GM23338 (cell line): ENCODE results near the gene RPTOR. TPM values are rescaled to one million over a fixed set of nuclear protein-coding genes. Genes with fewer than 3 reads are reported as not detected.
A peak's percentile ranks its signal among the peaks of the same experiment; 100 is the strongest.

Experiments used
- ATAC-seq: fragments of 200-7000 bp; cut with Tn5 transposase; 3 replicates; pipeline ENCODE4 v1.9.1; 2020
- DNase-seq: peaks from one replicate; pipeline ENCODE4 v3.0.0-alpha.2; 2015; ENCODE audit warnings: low spot score
- H2AFZ ChIP-seq: fragments of 200-600 bp; sonication (generic); 2 replicates; pipeline ENCODE4 v1.8.0; 2016; ENCODE audit warnings: antibody characterized with exemption, mild to moderate bottlenecking, moderate library complexity
- H3F3A ChIP-seq: fragments of 200-600 bp; sonication (generic); replicated peaks from 2 replicates; pipeline ENCODE4 v1.8.0; 2017; ENCODE audit warnings: antibody characterized with exemption, mixed run types, low read depth
- H3K27ac ChIP-seq: fragments of 200-600 bp; sonication (generic); 2 replicates; pipeline ENCODE4 v1.6.1; 2016; ENCODE audit warnings: low read depth
- H3K27me3 ChIP-seq: fragments of 200-600 bp; sonication (generic); 2 replicates; pipeline ENCODE4 v1.8.0; 2016; ENCODE audit warnings: mild to moderate bottlenecking, mixed run types, moderate library complexity; ENCODE audit not compliant: insufficient read depth
- H3K36me3 ChIP-seq: fragments of 200-600 bp; sonication (generic); 2 replicates; pipeline ENCODE4 v1.8.0; 2016; ENCODE audit warnings: mild to moderate bottlenecking; ENCODE audit not compliant: insufficient read depth
- H3K4me1 ChIP-seq: fragments of 200-600 bp; sonication (generic); 2 replicates; pipeline ENCODE4 v1.8.0; 2016; ENCODE audit warnings: mild to moderate bottlenecking, moderate library complexity; ENCODE audit not compliant: insufficient read depth
- H3K4me2 ChIP-seq: fragments of 200-600 bp; sonication (generic); 2 replicates; pipeline ENCODE4 v1.7.1; 2017; ENCODE audit warnings: mixed run types
- H3K4me3 ChIP-seq: fragments of 200-600 bp; sonication (generic); 2 replicates; pipeline ENCODE4 v1.6.1; 2016; ENCODE audit warnings: mixed run types
- H3K79me2 ChIP-seq: fragments of 200-600 bp; sonication (generic); replicated peaks from 2 replicates; pipeline ENCODE4 v1.8.0; 2017; ENCODE audit warnings: mild to moderate bottlenecking; ENCODE audit not compliant: insufficient read depth
- H3K9me2 ChIP-seq: fragments of 200-600 bp; sonication (generic); 2 replicates; pipeline ENCODE4 v1.8.0; 2017; ENCODE audit not compliant: insufficient read depth
- H4K20me1 ChIP-seq: fragments of 200-600 bp; sonication (generic); replicated peaks from 2 replicates; pipeline ENCODE4 v1.8.0; 2017; ENCODE audit warnings: mild to moderate bottlenecking; ENCODE audit not compliant: insufficient read depth
- H3K27ac Mint-ChIP-seq: 2 replicates; pipeline ENCODE4 v1.8.0; 2020; ENCODE audit warnings: inconsistent platforms, mild to moderate bottlenecking, moderate library complexity, mixed read lengths
- H3K27me3 Mint-ChIP-seq: 3 replicates; pipeline ENCODE4 v1.8.0; 2022; ENCODE audit warnings: low read depth, mild to moderate bottlenecking, moderate library complexity, mixed read lengths, inconsistent platforms; ENCODE audit not compliant: insufficient read depth, poor library complexity
- H3K36me3 Mint-ChIP-seq: 3 replicates; pipeline ENCODE4 v1.8.0; 2021; ENCODE audit warnings: low read depth, mild to moderate bottlenecking, inconsistent platforms, moderate library complexity, mixed read lengths
- H3K4me1 Mint-ChIP-seq: 3 replicates; pipeline ENCODE4 v1.8.0; 2020; ENCODE audit warnings: mild to moderate bottlenecking, inconsistent platforms, mixed read lengths
- H3K4me3 Mint-ChIP-seq: 3 replicates; pipeline ENCODE4 v1.8.0; 2021; ENCODE audit warnings: moderate library complexity, mild to moderate bottlenecking, inconsistent platforms, mixed read lengths
- H3K9me3 Mint-ChIP-seq: 3 replicates; pipeline ENCODE4 v1.8.0; 2020; ENCODE audit warnings: moderate library complexity, mild to moderate bottlenecking, inconsistent platforms, mixed read lengths
- CREB1 ChIP-seq: fragments of 250-450 bp; sonication (Bioruptor Pico); IDR thresholded peaks from 2 replicates; pipeline ENCODE4 v1.5.0; 2020; ENCODE audit warnings: low read depth, mild to moderate bottlenecking, moderate library complexity
- EZH2 ChIP-seq: fragments of 200-600 bp; sonication (generic); IDR thresholded peaks from one replicate; pipeline ENCODE4 v1.8.0; 2017; ENCODE audit warnings: antibody characterized with exemption, mild to moderate bottlenecking, low read depth; ENCODE audit not compliant: unreplicated experiment
- EZH2phosphoT487 ChIP-seq: fragments of 200-600 bp; sonication (generic); IDR thresholded peaks from one replicate; pipeline ENCODE4 v1.8.1; 2018; ENCODE audit warnings: antibody characterized with exemption; ENCODE audit not compliant: unreplicated experiment
- JUNB ChIP-seq: IDR thresholded peaks from one replicate; pipeline ENCODE4 v1.6.1; 2016; ENCODE audit warnings: antibody characterized with exemption; ENCODE audit not compliant: unreplicated experiment
- NANOG ChIP-seq: IDR thresholded peaks from 2 replicates; pipeline ENCODE4 v1.6.1; 2016; ENCODE audit warnings: antibody characterized with exemption, borderline replicate concordance
- POLR2AphosphoS5 ChIP-seq: IDR thresholded peaks from 2 replicates; pipeline ENCODE4 v1.6.1; 2016; ENCODE audit warnings: antibody characterized with exemption, low read depth
- STAT1 ChIP-seq: IDR thresholded peaks from one replicate; pipeline ENCODE4 v1.6.1; 2016; ENCODE audit warnings: antibody characterized with exemption; ENCODE audit not compliant: unreplicated experiment
- ZNF114 ChIP-seq: fragments of 250-450 bp; sonication (Bioruptor Pico); IDR thresholded peaks from 2 replicates; pipeline ENCODE4 v1.5.0; 2020; ENCODE audit warnings: mild to moderate bottlenecking, moderate library complexity
- ZNF331 ChIP-seq: fragments of 250-450 bp; sonication (Bioruptor Pico); IDR thresholded peaks from 2 replicates; pipeline ENCODE4 v1.5.0; 2020; ENCODE audit warnings: low read depth, mild to moderate bottlenecking, moderate library complexity
- polyA plus RNA-seq: library from polyadenylated mRNA; unstranded; fragments of >200 nt; fragmentation: Nextera tagmentation; extraction: Ambion mirVana; gene quantifications from 2 replicates; pipeline ENCODE4 v1.2.1, GENCODE V29; 2016
- total RNA-seq: library from RNA; depleted of rRNA; stranded (reverse); fragments of >200 nt; shearing (Covaris generic); gene quantifications from 2 replicates; pipeline ENCODE4 v1.2.3, GENCODE V29; 2014
- TF ChIP-seq, protein P1 (sequence below): IDR thresholded peaks from 2 replicates; pipeline ENCODE4 v1.6.1; 2016; ENCODE audit warnings: antibody characterized with exemption
- TF ChIP-seq, protein P2 (sequence below), 2 experiments: fragments of 200-600 bp in 1 of 2; sonication (generic) in 1 of 2; conservative IDR thresholded peaks; 2 replicates each; pipeline versions ENCODE4 v1.5.1 to v1.6.1; 2016 to 2017; ENCODE audit warnings: antibody characterized with exemption in 2 of 2, low read depth in 2 of 2, mild to moderate bottlenecking in 2 of 2, moderate library complexity in 1 of 2
- TF ChIP-seq, protein P3 (sequence below): IDR thresholded peaks from one replicate; pipeline ENCODE4 v1.6.1; 2018; ENCODE audit warnings: antibody characterized with exemption; ENCODE audit not compliant: unreplicated experiment
- TF ChIP-seq, protein P4 (sequence below): fragments of 250-450 bp; sonication (Bioruptor Pico); IDR thresholded peaks from 2 replicates; pipeline ENCODE4 v1.5.0; 2020; ENCODE audit warnings: mild to moderate bottlenecking, moderate library complexity

RPTOR gene
- total and polyA plus RNA-seq, 2 experiments from 2014 or later, result 9.5 to 38.0 TPM

DNA sequence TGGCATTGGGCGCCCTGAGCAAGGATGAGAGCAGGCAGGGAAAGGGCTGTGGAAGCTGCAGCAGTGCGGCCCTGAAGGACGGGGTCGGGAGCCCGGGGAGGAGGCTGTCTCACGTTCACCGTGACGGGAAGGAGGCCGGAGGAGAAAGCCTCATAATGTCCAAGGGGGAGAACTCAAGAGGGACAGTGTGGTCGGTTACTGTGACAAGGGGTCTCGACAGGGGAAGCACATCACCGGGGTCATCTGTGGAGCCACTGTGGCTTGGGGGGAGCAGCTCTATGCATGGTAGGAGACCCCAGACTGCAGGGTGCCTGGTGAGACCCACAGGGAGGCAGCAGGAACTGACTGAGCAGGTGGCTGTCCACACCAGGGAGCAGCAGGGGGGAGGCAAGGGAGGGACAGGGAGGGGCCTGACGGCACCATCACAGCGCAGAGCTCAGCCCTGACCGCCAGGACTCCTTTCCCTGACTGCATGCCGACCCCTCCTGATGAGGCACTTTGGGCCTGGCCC lies 292.4 kb downstream of the RPTOR start:
- Mint-ChIP-seq H3K4me1 (peaks cover 21% of the 10 kb centered on the region), H3K9me3 (no peaks in the 10 kb centered on the region; the same call in 2 of the 3 replicates), H3K4me3 (no peak overlapping the region), H3K27me3 (peaks cover 18% of the 10 kb centered on the region), H3K36me3 (peaks cover 5% of the 10 kb centered on the region; the same call in 1 of the 3 replicates), H3K27ac (peak overlapping the region; percentile 9; the same call in 1 of the 2 replicates)
- DNase-seq (no peak), ATAC-seq (no peak)
- Histone ChIP-seq H3K27ac (no peak overlapping the region), H3K4me1 (peaks cover 14% of the 10 kb centered on the region), H3K9me2 (no peaks in the 10 kb centered on the region), H3K4me2 (no peak overlapping the region), H3K79me2 (no peaks in the 10 kb centered on the region; the same call in 1 of the 2 replicates), H4K20me1 (no peaks in the 10 kb centered on the region; the same call in 1 of the 2 replicates), H3K27me3 (no peaks in the 10 kb centered on the region), H2AFZ (no peak overlapping the region), H3F3A (0 out of 2 replicates have a peak, but pooled peaks cover 6% of the 10 kb centered on the region), H3K36me3 (no peaks in the 10 kb centered on the region), H3K4me3 (no peak overlapping the region)
- TF ChIP-seq, protein P1, sequence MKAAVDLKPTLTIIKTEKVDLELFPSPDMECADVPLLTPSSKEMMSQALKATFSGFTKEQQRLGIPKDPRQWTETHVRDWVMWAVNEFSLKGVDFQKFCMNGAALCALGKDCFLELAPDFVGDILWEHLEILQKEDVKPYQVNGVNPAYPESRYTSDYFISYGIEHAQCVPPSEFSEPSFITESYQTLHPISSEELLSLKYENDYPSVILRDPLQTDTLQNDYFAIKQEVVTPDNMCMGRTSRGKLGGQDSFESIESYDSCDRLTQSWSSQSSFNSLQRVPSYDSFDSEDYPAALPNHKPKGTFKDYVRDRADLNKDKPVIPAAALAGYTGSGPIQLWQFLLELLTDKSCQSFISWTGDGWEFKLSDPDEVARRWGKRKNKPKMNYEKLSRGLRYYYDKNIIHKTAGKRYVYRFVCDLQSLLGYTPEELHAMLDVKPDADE, result no peak
- TF ChIP-seq CREB1 (CRISPR knock-in tag) (no peak), EZH2phosphoT487 (no peak), ZNF331 (no peak), POLR2AphosphoS5 (no peak), ZNF114 (CRISPR knock-in tag) (no peak), STAT1 (no peak), JUNB (no peak), NANOG (no peak), EZH2 (no peak)
- TF ChIP-seq, protein P2, sequence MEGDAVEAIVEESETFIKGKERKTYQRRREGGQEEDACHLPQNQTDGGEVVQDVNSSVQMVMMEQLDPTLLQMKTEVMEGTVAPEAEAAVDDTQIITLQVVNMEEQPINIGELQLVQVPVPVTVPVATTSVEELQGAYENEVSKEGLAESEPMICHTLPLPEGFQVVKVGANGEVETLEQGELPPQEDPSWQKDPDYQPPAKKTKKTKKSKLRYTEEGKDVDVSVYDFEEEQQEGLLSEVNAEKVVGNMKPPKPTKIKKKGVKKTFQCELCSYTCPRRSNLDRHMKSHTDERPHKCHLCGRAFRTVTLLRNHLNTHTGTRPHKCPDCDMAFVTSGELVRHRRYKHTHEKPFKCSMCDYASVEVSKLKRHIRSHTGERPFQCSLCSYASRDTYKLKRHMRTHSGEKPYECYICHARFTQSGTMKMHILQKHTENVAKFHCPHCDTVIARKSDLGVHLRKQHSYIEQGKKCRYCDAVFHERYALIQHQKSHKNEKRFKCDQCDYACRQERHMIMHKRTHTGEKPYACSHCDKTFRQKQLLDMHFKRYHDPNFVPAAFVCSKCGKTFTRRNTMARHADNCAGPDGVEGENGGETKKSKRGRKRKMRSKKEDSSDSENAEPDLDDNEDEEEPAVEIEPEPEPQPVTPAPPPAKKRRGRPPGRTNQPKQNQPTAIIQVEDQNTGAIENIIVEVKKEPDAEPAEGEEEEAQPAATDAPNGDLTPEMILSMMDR (conservative IDR thresholded peaks at IDR 0.05; ENCODE audit: low read depth in 2 of 2), result no peak
- TF ChIP-seq, protein P3, sequence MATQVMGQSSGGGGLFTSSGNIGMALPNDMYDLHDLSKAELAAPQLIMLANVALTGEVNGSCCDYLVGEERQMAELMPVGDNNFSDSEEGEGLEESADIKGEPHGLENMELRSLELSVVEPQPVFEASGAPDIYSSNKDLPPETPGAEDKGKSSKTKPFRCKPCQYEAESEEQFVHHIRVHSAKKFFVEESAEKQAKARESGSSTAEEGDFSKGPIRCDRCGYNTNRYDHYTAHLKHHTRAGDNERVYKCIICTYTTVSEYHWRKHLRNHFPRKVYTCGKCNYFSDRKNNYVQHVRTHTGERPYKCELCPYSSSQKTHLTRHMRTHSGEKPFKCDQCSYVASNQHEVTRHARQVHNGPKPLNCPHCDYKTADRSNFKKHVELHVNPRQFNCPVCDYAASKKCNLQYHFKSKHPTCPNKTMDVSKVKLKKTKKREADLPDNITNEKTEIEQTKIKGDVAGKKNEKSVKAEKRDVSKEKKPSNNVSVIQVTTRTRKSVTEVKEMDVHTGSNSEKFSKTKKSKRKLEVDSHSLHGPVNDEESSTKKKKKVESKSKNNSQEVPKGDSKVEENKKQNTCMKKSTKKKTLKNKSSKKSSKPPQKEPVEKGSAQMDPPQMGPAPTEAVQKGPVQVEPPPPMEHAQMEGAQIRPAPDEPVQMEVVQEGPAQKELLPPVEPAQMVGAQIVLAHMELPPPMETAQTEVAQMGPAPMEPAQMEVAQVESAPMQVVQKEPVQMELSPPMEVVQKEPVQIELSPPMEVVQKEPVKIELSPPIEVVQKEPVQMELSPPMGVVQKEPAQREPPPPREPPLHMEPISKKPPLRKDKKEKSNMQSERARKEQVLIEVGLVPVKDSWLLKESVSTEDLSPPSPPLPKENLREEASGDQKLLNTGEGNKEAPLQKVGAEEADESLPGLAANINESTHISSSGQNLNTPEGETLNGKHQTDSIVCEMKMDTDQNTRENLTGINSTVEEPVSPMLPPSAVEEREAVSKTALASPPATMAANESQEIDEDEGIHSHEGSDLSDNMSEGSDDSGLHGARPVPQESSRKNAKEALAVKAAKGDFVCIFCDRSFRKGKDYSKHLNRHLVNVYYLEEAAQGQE, result no peak
- TF ChIP-seq, protein P4, sequence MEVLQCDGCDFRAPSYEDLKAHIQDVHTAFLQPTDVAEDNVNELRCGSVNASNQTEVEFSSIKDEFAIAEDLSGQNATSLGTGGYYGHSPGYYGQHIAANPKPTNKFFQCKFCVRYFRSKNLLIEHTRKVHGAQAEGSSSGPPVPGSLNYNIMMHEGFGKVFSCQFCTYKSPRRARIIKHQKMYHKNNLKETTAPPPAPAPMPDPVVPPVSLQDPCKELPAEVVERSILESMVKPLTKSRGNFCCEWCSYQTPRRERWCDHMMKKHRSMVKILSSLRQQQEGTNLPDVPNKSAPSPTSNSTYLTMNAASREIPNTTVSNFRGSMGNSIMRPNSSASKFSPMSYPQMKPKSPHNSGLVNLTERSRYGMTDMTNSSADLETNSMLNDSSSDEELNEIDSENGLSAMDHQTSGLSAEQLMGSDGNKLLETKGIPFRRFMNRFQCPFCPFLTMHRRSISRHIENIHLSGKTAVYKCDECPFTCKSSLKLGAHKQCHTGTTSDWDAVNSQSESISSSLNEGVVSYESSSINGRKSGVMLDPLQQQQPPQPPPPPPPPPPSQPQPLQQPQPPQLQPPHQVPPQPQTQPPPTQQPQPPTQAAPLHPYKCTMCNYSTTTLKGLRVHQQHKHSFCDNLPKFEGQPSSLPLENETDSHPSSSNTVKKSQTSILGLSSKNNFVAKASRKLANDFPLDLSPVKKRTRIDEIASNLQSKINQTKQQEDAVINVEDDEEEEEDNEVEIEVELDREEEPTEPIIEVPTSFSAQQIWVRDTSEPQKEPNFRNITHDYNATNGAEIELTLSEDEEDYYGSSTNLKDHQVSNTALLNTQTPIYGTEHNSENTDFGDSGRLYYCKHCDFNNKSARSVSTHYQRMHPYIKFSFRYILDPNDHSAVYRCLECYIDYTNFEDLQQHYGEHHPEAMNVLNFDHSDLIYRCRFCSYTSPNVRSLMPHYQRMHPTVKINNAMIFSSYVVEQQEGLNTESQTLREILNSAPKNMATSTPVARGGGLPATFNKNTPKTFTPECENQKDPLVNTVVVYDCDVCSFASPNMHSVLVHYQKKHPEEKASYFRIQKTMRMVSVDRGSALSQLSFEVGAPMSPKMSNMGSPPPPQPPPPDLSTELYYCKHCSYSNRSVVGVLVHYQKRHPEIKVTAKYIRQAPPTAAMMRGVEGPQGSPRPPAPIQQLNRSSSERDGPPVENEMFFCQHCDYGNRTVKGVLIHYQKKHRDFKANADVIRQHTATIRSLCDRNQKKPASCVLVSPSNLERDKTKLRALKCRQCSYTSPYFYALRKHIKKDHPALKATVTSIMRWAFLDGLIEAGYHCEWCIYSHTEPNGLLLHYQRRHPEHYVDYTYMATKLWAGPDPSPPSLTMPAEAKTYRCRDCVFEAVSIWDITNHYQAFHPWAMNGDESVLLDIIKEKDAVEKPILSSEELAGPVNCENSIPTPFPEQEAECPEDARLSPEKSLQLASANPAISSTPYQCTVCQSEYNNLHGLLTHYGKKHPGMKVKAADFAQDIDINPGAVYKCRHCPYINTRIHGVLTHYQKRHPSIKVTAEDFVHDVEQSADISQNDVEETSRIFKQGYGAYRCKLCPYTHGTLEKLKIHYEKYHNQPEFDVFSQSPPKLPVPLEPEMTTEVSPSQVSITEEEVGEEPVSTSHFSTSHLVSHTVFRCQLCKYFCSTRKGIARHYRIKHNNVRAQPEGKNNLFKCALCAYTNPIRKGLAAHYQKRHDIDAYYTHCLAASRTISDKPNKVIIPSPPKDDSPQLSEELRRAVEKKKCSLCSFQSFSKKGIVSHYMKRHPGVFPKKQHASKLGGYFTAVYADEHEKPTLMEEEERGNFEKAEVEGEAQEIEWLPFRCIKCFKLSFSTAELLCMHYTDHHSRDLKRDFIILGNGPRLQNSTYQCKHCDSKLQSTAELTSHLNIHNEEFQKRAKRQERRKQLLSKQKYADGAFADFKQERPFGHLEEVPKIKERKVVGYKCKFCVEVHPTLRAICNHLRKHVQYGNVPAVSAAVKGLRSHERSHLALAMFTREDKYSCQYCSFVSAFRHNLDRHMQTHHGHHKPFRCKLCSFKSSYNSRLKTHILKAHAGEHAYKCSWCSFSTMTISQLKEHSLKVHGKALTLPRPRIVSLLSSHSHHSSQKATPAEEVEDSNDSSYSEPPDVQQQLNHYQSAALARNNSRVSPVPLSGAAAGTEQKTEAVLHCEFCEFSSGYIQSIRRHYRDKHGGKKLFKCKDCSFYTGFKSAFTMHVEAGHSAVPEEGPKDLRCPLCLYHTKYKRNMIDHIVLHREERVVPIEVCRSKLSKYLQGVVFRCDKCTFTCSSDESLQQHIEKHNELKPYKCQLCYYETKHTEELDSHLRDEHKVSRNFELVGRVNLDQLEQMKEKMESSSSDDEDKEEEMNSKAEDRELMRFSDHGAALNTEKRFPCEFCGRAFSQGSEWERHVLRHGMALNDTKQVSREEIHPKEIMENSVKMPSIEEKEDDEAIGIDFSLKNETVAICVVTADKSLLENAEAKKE (CRISPR knock-in tag), result no peak
